Natural killer cell treated with Interleukin-12 subunit alpha and Interleukin-12 subunit beta and Interleukin-15 and Interleukin-18, amount 100 ng/mL, for 72 hours (primary cell): ENCODE results near the gene MCHR2. TPM values are rescaled to one million over a fixed set of nuclear protein-coding genes. Genes with fewer than 3 reads are reported as not detected.
"Not testable (repeated sequence)": the region's sequence is repeated elsewhere in the genome, so short reads cannot be mapped to it uniquely, and the experiment has no call there.

Experiments used
- ATAC-seq, 2 donors: fragments of 150-1000 bp; cut with Tn5 transposase in 1 of 2; sonication (Bioruptor Pico), chemical (Tn5 transposase) in 1 of 2; 2 replicates each; pipeline ENCODE4 v1.10.0; 2021
- DNase-seq: peaks from one replicate; pipeline ENCODE4 v3.0.0; 2022; ENCODE audit warnings: low spot score
- H3K27ac Mint-ChIP-seq, 2 donors: 1 replicate in 1 of 2; 2 replicates in 1 of 2; pipeline ENCODE4 v1.8.0; 2022; ENCODE audit warnings: mixed read lengths in 2 of 2, mild to moderate bottlenecking in 1 of 2, moderate library complexity in 1 of 2
- H3K27me3 Mint-ChIP-seq, 2 donors: 1 replicate in 1 of 2; 2 replicates in 1 of 2; pipeline ENCODE4 v1.8.0; 2022; ENCODE audit warnings: mixed read lengths in 2 of 2
- H3K36me3 Mint-ChIP-seq: one replicate; pipeline ENCODE4 v1.8.0; 2022; ENCODE audit warnings: mixed read lengths
- H3K4me1 Mint-ChIP-seq, 2 donors: 1 replicate in 1 of 2; 2 replicates in 1 of 2; pipeline ENCODE4 v1.8.0; 2022; ENCODE audit warnings: low read depth in 2 of 2, mixed read lengths in 2 of 2, mild to moderate bottlenecking in 1 of 2
- H3K4me3 Mint-ChIP-seq: one replicate; pipeline ENCODE4 v1.8.0; 2022; ENCODE audit warnings: mixed read lengths
- H3K9me3 Mint-ChIP-seq: 2 replicates; pipeline ENCODE4 v1.8.0; 2022; ENCODE audit warnings: mixed read lengths
- total RNA-seq, 2 donors: library from RNA; stranded (reverse); gene quantifications; one replicate each; pipeline ENCODE4 v1.2.3, GENCODE V29; 2022

The MCHR2 gene, protein sequence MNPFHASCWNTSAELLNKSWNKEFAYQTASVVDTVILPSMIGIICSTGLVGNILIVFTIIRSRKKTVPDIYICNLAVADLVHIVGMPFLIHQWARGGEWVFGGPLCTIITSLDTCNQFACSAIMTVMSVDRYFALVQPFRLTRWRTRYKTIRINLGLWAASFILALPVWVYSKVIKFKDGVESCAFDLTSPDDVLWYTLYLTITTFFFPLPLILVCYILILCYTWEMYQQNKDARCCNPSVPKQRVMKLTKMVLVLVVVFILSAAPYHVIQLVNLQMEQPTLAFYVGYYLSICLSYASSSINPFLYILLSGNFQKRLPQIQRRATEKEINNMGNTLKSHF
- not detected for total RNA-seq

DNA sequence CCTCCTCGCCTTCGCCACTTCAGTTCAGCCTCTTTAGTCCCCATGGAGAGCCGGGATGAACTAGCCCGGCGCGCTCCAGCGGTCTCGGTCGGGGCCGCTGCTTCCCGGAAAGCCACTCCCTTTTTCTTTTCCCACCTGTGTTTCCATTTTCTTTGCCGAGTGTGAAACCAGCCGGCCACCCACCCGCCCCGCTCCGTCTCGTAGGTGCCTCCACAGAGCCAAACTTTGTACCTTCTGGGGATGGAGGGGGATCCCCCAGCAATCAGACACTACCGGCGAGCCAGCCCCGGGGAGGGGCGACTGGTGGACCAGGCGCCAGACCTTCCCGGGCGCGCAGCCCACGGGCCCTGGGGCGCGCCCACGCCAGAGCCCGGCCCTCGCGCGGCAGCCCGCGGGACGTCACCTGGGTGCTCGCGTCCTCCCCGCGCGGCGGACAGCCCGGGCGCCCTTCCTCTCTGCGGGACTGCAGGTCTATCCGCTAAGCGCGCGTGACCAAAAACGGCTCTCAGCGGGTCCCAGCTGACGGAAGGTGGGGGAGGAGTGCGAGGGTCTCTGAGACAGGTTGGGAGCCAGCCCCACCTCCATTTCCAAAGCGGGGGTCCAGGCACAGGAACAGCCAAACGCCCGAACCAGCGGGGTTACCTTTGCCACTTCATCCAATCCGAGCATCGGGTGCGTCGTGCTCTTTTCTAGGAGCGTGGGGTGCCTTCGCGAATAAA lies at the start of gene MCHR2:
TSS of gene MCHR2 (minus strand) at position 691 of the 719 bp plus-strand sequence. CDS start 38,076 bp downstream, outside the sequence.
- Mint-ChIP-seq H3K36me3 (no peaks in the 10 kb centered on the region), H3K27me3 (peaks cover 17 to 45% of the 10 kb centered on the region in 2 donors), H3K27ac (no peak within 1 kb of the TSS), H3K4me3 (no peak within 1 kb of the TSS), H3K4me1 (no peaks in the 10 kb centered on the region), H3K9me3 (no peaks in the 10 kb centered on the region)
- ATAC-seq (peak in 1 of 2 donors; percentile 40), DNase-seq (no peak)

DNA sequence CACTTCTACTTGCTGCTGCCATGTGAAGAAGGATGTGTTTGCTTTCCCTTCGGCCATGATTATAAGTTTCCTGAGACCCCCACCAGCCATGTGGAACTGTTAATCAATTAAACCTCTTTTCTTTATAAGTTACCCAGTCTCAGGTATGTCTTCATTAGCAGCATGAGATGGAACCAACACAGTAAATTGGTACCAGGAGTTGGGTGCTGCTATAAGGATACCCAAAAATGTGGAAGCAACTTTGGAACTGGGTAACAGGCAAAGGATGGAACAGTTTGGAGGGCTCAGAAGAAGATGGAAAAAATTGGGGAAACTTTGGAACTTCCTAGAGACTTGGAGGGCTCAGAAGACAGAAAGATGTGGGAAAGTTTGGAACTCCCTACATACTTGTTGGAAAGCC lies 44.5 kb upstream of the MCHR2 start:
- H3K9me3 Mint-ChIP-seq, H3K27me3 Mint-ChIP-seq, DNase-seq, H3K4me3 Mint-ChIP-seq, ATAC-seq, H3K36me3 Mint-ChIP-seq, H3K27ac Mint-ChIP-seq, H3K4me1 Mint-ChIP-seq: not testable (repeated sequence)

DNA sequence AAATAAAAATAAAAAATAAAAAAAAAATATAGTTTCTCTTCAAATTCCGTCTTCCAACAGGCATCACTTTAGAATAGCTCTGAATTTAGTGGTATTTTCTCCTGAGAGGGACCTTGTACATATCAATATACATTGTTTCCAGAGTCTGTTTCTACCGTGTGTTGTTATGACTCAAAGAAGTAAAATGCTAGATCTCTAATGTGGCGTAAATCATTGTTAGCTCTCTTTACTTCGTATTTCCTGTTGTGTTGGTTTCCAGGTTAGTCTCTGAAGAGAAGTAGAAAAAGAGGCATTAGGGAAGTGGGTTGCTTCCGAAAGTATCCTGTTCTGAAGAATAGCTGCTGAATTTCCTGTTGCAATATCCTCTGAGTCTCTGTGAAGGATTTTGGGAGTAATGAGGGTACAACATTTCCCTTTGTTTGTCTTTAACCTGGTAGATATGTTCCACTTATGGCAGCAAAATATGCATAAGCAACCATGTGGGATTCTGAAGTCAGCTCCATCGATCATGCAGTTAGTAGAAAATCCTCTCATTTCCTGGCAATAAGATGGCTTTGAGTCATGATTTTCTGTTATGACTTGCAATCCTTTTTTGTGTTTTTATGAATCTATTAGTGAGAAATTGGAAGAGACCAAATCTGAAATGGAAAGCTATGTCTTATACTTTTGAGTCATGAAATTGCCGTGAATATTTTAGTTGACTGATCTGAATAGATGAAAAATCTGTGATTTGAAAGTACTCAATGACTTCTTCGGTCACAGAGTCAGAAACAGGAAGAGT lies 42.0 kb upstream of the MCHR2 start:
- no peaks in the 10 kb centered on the region for H3K4me1 Mint-ChIP-seq
- no peak overlapping the region for H3K27ac Mint-ChIP-seq
- H3K9me3 Mint-ChIP-seq, result peaks cover 8% of the 10 kb centered on the region
- DNase-seq, result no peak
- peak in 1 of 2 donors; percentile 27 for ATAC-seq
- H3K27me3 Mint-ChIP-seq, result no peaks in the 10 kb centered on the region
- H3K36me3 Mint-ChIP-seq, result peaks cover 5% of the 10 kb centered on the region
- no peak overlapping the region for H3K4me3 Mint-ChIP-seq

GRCh38 chr6:100023798-100024197 lies 29.8 kb upstream of the MCHR2 start:
- no peak for ATAC-seq
- peaks cover 4% of the 10 kb centered on the region for H3K9me3 Mint-ChIP-seq
- no peaks in the 10 kb centered on the region for H3K27me3 Mint-ChIP-seq
- no peaks in the 10 kb centered on the region for H3K4me1 Mint-ChIP-seq
- DNase-seq, result no peak
- no peaks in the 10 kb centered on the region for H3K36me3 Mint-ChIP-seq
- H3K27ac Mint-ChIP-seq, result no peak overlapping the region
- H3K4me3 Mint-ChIP-seq, result no peak overlapping the region

DNA sequence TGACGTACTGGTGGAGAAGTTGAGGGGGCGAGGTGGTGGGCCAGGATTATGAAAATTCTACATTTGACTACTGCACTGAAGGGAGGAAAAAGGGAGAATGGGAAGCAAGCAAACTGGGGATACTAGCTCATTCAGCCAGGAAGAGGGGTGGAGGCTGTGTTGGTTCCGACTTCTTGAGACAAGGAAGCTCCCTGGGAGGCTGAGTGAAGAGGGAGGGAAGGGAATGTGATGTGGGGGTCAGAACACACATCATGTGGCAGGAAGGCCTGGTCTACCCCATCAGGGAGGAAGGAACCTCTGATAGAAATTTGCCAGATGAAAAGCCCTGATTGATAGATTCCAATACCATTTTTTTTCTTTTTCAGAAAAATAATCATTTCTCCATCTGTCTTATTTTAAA lies 28.8 kb upstream of the MCHR2 start:
- DNase-seq (no peak), ATAC-seq (no peak)
- Mint-ChIP-seq H3K4me3 (no peak overlapping the region), H3K36me3 (no peaks in the 10 kb centered on the region), H3K27me3 (no peaks in the 10 kb centered on the region), H3K4me1 (no peaks in the 10 kb centered on the region), H3K27ac (no peak overlapping the region), H3K9me3 (peaks cover 7% of the 10 kb centered on the region)

GRCh38 chr6:100008857-100009256 lies 14.8 kb upstream of the MCHR2 start:
- no peaks in the 10 kb centered on the region for H3K9me3 Mint-ChIP-seq
- no peak overlapping the region for H3K4me3 Mint-ChIP-seq

DNA sequence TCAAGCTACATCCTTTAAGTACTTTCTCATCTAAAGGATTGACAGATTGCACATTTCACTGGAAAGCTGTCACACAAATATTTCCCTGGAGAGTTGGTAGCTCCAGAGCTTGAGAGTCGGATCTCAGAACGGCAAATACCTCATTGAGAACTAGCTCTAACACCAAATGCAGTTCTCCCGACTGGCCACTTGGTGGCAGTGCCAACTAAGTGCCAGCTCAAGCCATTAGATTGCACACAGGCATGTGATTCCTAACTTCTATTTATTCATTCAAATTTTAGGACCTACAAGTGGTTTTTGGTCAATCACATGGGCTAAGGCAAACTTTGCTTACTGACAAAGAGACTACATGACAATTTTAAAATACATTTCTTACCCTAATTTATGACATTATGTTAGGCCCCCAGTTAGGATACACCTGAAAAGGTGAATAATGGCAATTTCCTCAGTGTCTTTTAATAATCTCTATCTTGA lies 7.9 kb upstream of the MCHR2 start:
- no peaks in the 10 kb centered on the region for H3K9me3 Mint-ChIP-seq
- DNase-seq (peak; percentile 65), ATAC-seq (no peak)
- no peaks in the 10 kb centered on the region for H3K4me1 Mint-ChIP-seq
- peaks cover 5 to 33% of the 10 kb centered on the region in 2 donors for H3K27me3 Mint-ChIP-seq
- no peaks in the 10 kb centered on the region for H3K36me3 Mint-ChIP-seq
- H3K4me3 Mint-ChIP-seq, result no peak overlapping the region
- H3K27ac Mint-ChIP-seq, result no peak overlapping the region

More at GRCh38 chr6:100008857-100009256, 14.8 kb upstream of the MCHR2 start:
- no peak for DNase-seq
- Mint-ChIP-seq H3K27ac (no peak overlapping the region), H3K36me3 (no peaks in the 10 kb centered on the region), H3K27me3 (peaks cover 0 to 6% of the 10 kb centered on the region in 2 donors), H3K4me1 (no peaks in the 10 kb centered on the region)
- no peak for ATAC-seq

- H3K27me3 Mint-ChIP-seq, result peaks cover 19 to 55% of the 10 kb centered on the region in 2 donors
- H3K27ac Mint-ChIP-seq, result no peak overlapping the region
- no peaks in the 10 kb centered on the region for H3K36me3 Mint-ChIP-seq
- ATAC-seq (no peak), DNase-seq (no peak)
- H3K4me3 Mint-ChIP-seq, result no peak overlapping the region
- no peaks in the 10 kb centered on the region for H3K9me3 Mint-ChIP-seq
- H3K4me1 Mint-ChIP-seq, result no peaks in the 10 kb centered on the region
Observed at GRCh38 chr6:99997141-99997540, 3.1 kb upstream of the MCHR2 start.

- H3K27ac Mint-ChIP-seq, result no peak overlapping the region
- ATAC-seq, result no peak
- H3K27me3 Mint-ChIP-seq, result peaks cover 14 to 47% of the 10 kb centered on the region in 2 donors
- no peaks in the 10 kb centered on the region for H3K36me3 Mint-ChIP-seq
- H3K9me3 Mint-ChIP-seq, result no peaks in the 10 kb centered on the region
- H3K4me3 Mint-ChIP-seq, result no peak overlapping the region
- no peaks in the 10 kb centered on the region for H3K4me1 Mint-ChIP-seq
- DNase-seq, result no peak
Observed at GRCh38 chr6:99995916-99996315, 1.9 kb upstream of the MCHR2 start.

DNA sequence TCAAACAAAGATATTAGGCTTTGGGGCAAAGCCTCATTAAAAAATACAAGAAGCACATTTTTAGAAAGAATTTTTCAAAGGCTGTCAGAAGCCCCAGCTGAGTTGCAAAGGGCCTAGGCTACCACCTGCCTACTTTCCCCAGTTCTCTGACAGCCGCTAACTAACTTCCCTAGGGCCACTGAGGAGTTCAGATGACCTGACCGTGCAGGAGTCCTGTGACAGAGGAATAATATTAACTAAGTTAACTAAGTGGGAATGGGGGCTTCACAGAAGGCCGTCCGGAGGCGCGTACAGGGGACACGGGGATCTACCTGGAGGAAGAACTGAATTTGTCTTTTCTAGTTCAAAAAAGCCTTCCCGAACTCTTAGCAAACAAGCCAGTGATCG lies 884 bp downstream of the MCHR2 start:
- Mint-ChIP-seq H3K27ac (no peak overlapping the region), H3K4me3 (no peak overlapping the region), H3K9me3 (no peaks in the 10 kb centered on the region), H3K4me1 (no peaks in the 10 kb centered on the region), H3K27me3 (peaks cover 17 to 46% of the 10 kb centered on the region in 2 donors), H3K36me3 (no peaks in the 10 kb centered on the region)
- DNase-seq (no peak), ATAC-seq (no peak)

- peaks cover 17 to 46% of the 10 kb centered on the region in 2 donors for H3K27me3 Mint-ChIP-seq
- no peaks in the 10 kb centered on the region for H3K4me1 Mint-ChIP-seq
- no peak overlapping the region for H3K4me3 Mint-ChIP-seq
- no peak overlapping the region for H3K27ac Mint-ChIP-seq
- H3K9me3 Mint-ChIP-seq, result no peaks in the 10 kb centered on the region
- H3K36me3 Mint-ChIP-seq, result no peaks in the 10 kb centered on the region
- ATAC-seq (no peak), DNase-seq (no peak)
Observed at GRCh38 chr6:99991955-99992354, 2.1 kb downstream of the MCHR2 start.

DNA sequence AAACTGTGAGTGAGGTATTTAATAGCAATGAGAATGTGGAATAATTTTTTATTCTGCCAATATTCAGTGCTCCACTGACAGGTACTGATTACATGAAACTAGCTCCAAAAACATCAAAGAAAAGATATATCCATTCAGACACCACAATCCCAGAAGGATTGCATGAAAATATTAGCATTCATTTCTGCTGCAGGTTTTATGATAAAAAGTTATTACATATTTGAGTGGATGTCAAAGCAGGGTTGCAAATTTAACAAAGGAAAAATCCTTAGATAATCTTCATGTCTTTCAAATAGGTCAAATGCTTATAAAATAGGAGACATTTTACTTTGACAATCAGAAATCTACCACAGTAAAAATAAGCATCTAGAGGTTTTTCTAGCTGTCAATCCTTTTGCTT lies 13.3 kb downstream of the MCHR2 start:
- DNase-seq (no peak), ATAC-seq (no peak)
- Mint-ChIP-seq H3K27ac (no peak overlapping the region), H3K27me3 (peaks cover 0 to 5% of the 10 kb centered on the region in 2 donors), H3K36me3 (no peaks in the 10 kb centered on the region), H3K4me1 (no peaks in the 10 kb centered on the region), H3K4me3 (no peak overlapping the region), H3K9me3 (peaks cover 5% of the 10 kb centered on the region)

- H3K27ac Mint-ChIP-seq, result no peak overlapping the region
- peaks cover 9% of the 10 kb centered on the region for H3K9me3 Mint-ChIP-seq
- H3K4me3 Mint-ChIP-seq, result no peak overlapping the region
- no peak for DNase-seq
- H3K27me3 Mint-ChIP-seq, result peaks cover 0 to 5% of the 10 kb centered on the region in 2 donors
- no peak for ATAC-seq
- H3K4me1 Mint-ChIP-seq, result no peaks in the 10 kb centered on the region
- H3K36me3 Mint-ChIP-seq, result no peaks in the 10 kb centered on the region
Observed at GRCh38 chr6:99979953-99980352, 14.1 kb downstream of the MCHR2 start.

- Mint-ChIP-seq H3K4me3 (no peak overlapping the region), H3K4me1 (no peaks in the 10 kb centered on the region), H3K27ac (no peak overlapping the region), H3K9me3 (peaks cover 2% of the 10 kb centered on the region), H3K36me3 (no peaks in the 10 kb centered on the region), H3K27me3 (no peaks in the 10 kb centered on the region)
- ATAC-seq (no peak), DNase-seq (no peak)
Observed at GRCh38 chr6:99967052-99967451, 27.0 kb downstream of the MCHR2 start.
